Bone marrow (tissue), 2 donors: ENCODE results near the gene KCNB1.

Experiments
- DNase-seq, 2 donors: peaks; one replicate each; lab custom pipeline; 2025; lab: John Stamatoyannopoulos, UW

KCNB1 gene

GRCh38 chr20:49469060-49469459 lies 13.4 kb downstream of the KCNB1 start:
- DNase-seq, result no peak

GRCh38 chr20:49468412-49468811 lies 14.1 kb downstream of the KCNB1 start:
- no peak for DNase-seq

GRCh38 chr20:49466114-49466912 lies 16.2 kb downstream of the KCNB1 start:
- no peak for DNase-seq

GRCh38 chr20:49464556-49464955 lies 17.9 kb downstream of the KCNB1 start:
- no peak for DNase-seq

GRCh38 chr20:49462626-49463025 lies 19.8 kb downstream of the KCNB1 start:
- no peak for DNase-seq

GRCh38 chr20:49461894-49462620 lies 20.4 kb downstream of the KCNB1 start:
- DNase-seq, result no peak

GRCh38 chr20:49460916-49461315 lies 21.6 kb downstream of the KCNB1 start:
- no peak for DNase-seq

- no peak for DNase-seq
Observed at GRCh38 chr20:49460131-49460530, 22.3 kb downstream of the KCNB1 start.

- no peak for DNase-seq
Observed at GRCh38 chr20:49459684-49460083, 22.8 kb downstream of the KCNB1 start.

GRCh38 chr20:49457444-49457843 lies 25.0 kb downstream of the KCNB1 start:
- DNase-seq, result no peak

- no peak for DNase-seq
Observed at GRCh38 chr20:49456646-49457045, 25.8 kb downstream of the KCNB1 start.

- no peak for DNase-seq
Observed at GRCh38 chr20:49455691-49456090, 26.8 kb downstream of the KCNB1 start.

- no peak for DNase-seq
Observed at GRCh38 chr20:49452011-49452482, 30.4 kb downstream of the KCNB1 start.

- no peak for DNase-seq
Observed at GRCh38 chr20:49450281-49450721, 32.2 kb downstream of the KCNB1 start.

GRCh38 chr20:49448917-49449316 lies 33.6 kb downstream of the KCNB1 start:
- DNase-seq, result no peak

GRCh38 chr20:49447946-49448809 lies 34.3 kb downstream of the KCNB1 start:
- no peak for DNase-seq

- DNase-seq, result no peak
Observed at GRCh38 chr20:49447364-49447763, 35.1 kb downstream of the KCNB1 start.

- no peak for DNase-seq
Observed at GRCh38 chr20:49446808-49447207, 35.7 kb downstream of the KCNB1 start.

- no peak for DNase-seq
Observed at GRCh38 chr20:49446080-49446479, 36.4 kb downstream of the KCNB1 start.

- DNase-seq, result no peak
Observed at GRCh38 chr20:49445176-49445575, 37.3 kb downstream of the KCNB1 start.

GRCh38 chr20:49444553-49444990 lies 37.9 kb downstream of the KCNB1 start:
- no peak for DNase-seq

- no peak for DNase-seq
Observed at GRCh38 chr20:49437057-49437456, 45.4 kb downstream of the KCNB1 start.
